GM18909 (cell line): Measurements from ENCODE around the gene DDAH1.
"Not testable (repeated sequence)": the region's sequence is repeated elsewhere in the genome, so short reads cannot be mapped to it uniquely, and the experiment has no call there.

ENCODE experiments used
- ATAC-seq: cut with Tn5 transposase; IDR thresholded peaks from one replicate; pipeline ENCODE4 v1.9.1; 2021; ENCODE audit warnings: mild to moderate bottlenecking; ENCODE audit not compliant: unreplicated experiment, poor library complexity

DDAH1 gene

GRCh38 chr1:85365851-85366250 lies 99.1 kb downstream of the DDAH1 start:
- no peak for ATAC-seq

GRCh38 chr1:85363521-85363920 lies 101.4 kb downstream of the DDAH1 start:
- ATAC-seq = no peak

- ATAC-seq = no peak
These were observed 101.9 kb downstream of the DDAH1 start for GRCh38 chr1:85363092-85363491.

GRCh38 chr1:85361606-85362296 lies 103.2 kb downstream of the DDAH1 start:
- no peak for ATAC-seq

- no peak for ATAC-seq
These were observed 104.0 kb downstream of the DDAH1 start for GRCh38 chr1:85360730-85361493.

- ATAC-seq = no peak
These were observed 104.9 kb downstream of the DDAH1 start for GRCh38 chr1:85359874-85360721.

- ATAC-seq = no peak
These were observed 106.1 kb downstream of the DDAH1 start for GRCh38 chr1:85358702-85359438.

GRCh38 chr1:85357817-85358216 lies 107.1 kb downstream of the DDAH1 start:
- ATAC-seq = no peak

GRCh38 chr1:85356130-85356529 lies 108.8 kb downstream of the DDAH1 start:
- no peak for ATAC-seq

- no peak for ATAC-seq
These were observed 112.9 kb downstream of the DDAH1 start for GRCh38 chr1:85352055-85352454.

- ATAC-seq = no peak
These were observed 113.6 kb downstream of the DDAH1 start for GRCh38 chr1:85351202-85351828.

GRCh38 chr1:85349224-85349623 lies 115.7 kb downstream of the DDAH1 start:
- no peak for ATAC-seq

GRCh38 chr1:85347908-85348307 lies 117.1 kb downstream of the DDAH1 start:
- no peak for ATAC-seq

GRCh38 chr1:85347275-85347674 lies 117.7 kb downstream of the DDAH1 start:
- ATAC-seq = not testable (repeated sequence)

- no peak for ATAC-seq
These were observed 120.7 kb downstream of the DDAH1 start for GRCh38 chr1:85344256-85344694.

GRCh38 chr1:85343612-85344255 lies 121.2 kb downstream of the DDAH1 start:
- ATAC-seq = no peak

GRCh38 chr1:85343213-85343611 lies 121.7 kb downstream of the DDAH1 start:
- no peak for ATAC-seq

- ATAC-seq = no peak
These were observed 122.8 kb downstream of the DDAH1 start for GRCh38 chr1:85342207-85342606.

- ATAC-seq = no peak
These were observed 124.5 kb downstream of the DDAH1 start for GRCh38 chr1:85340427-85340826.
